ENCODE data around the gene DELE1.

DELE1 gene

GRCh38 chr5:141958546-141959172, 35.0 kb downstream of the DELE1 start:
- DNase-seq = no peak

GRCh38 chr5:141960018-141960417, 36.3 kb downstream of the DELE1 start:
- no peak for DNase-seq

GRCh38 chr5:141960449-141961323, 37.0 kb downstream of the DELE1 start:
- peak; percentile 84 to 89 for DNase-seq

GRCh38 chr5:141961466-141961865, 37.8 kb downstream of the DELE1 start:
- DNase-seq = no peak

GRCh38 chr5:141963701-141964100, 40.0 kb downstream of the DELE1 start:
- DNase-seq = no peak

GRCh38 chr5:141965071-141965470, 41.4 kb downstream of the DELE1 start:
- DNase-seq = no peak

- no peak for DNase-seq
These were observed 42.7 kb downstream of the DELE1 start for GRCh38 chr5:141966275-141966962.

GRCh38 chr5:141966963-141967333, 43.3 kb downstream of the DELE1 start:
- no peak for DNase-seq

- DNase-seq = peak; percentile 83 to 93
These were observed 45.4 kb downstream of the DELE1 start, which contains the start of gene RNF14 for GRCh38 chr5:141968914-141969608. TSS of gene RNF14 (plus strand) at chr5:141969105. CDS start at chr5:141973589, 4,484 bp downstream.

- no peak for DNase-seq
These were observed 46.4 kb downstream of the DELE1 start for GRCh38 chr5:141969783-141970771.

- no peak for DNase-seq
These were observed 50.4 kb downstream of the DELE1 start for GRCh38 chr5:141973871-141974595.

GRCh38 chr5:141976176-141976575, 52.5 kb downstream of the DELE1 start:
- DNase-seq = no peak

GRCh38 chr5:141978389-141978788, 54.7 kb downstream of the DELE1 start:
- no peak for DNase-seq

GRCh38 chr5:141982626-141983025, 59.0 kb downstream of the DELE1 start:
- no peak for DNase-seq

GRCh38 chr5:141986072-141986471, 62.4 kb downstream of the DELE1 start:
- DNase-seq = no peak

GRCh38 chr5:141989720-141990119, 66.0 kb downstream of the DELE1 start:
- DNase-seq = no peak

All from hippocampal formation (tissue), 2 donors.